ENCODE measurements around the gene SLC25A34.

The SLC25A34 gene

DNA sequence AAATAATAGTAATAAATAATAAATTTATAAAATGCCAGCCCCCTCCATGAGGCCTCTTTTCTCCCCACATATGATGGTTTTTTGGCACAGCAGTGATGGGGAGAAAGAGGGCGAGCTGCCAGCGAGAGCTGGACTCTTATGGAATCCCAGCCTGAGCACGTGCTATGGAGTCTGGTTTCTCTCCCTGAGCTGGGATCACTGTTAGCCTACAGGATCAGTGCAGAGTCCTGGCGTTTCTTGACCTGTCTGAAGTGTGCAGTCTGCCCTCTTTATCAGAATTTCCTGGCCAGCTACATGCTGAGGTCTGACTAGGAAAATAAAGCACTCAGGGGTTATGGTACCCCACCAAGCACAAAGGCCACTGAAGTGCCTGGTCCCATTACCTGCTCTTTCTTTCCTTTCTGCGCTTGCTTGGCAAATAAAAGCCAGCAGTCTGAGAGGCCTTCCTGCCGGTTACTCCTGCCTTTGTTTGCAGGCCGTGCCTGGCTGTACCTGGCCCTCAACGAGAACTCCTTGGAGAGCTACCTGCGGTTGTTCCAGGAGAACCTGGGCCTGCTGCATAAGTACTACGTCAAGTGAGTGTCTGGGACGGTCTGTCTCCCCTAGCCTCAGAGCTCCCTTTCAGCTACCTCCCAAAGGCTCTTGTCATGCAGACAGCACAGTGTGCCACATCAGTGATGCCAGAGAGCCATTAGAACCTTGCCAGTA is 18.5 kb upstream of the SLC25A34 start:
- DNase-seq: no peak

DNA sequence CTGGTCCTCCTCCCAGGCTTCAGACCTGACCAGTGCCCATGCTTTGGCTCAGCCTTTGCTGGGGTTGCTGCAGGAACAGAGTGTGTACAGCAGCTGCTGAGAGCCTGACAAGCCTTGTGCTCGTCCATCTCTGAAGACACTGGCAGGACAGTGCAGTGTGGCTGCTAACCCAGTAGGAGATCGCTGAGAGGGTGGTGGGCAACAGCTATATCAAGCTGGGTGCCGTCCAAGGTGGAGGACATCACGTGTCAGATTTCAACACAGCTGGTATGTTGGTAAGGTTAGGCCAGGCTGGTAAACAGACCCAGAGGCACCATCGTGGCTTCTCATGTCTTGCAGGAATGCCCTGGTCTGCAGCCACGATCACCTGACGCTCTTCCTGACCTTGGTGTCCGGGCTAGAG is 17.9 kb upstream of the SLC25A34 start:
- DNase-seq: no peak

DNA sequence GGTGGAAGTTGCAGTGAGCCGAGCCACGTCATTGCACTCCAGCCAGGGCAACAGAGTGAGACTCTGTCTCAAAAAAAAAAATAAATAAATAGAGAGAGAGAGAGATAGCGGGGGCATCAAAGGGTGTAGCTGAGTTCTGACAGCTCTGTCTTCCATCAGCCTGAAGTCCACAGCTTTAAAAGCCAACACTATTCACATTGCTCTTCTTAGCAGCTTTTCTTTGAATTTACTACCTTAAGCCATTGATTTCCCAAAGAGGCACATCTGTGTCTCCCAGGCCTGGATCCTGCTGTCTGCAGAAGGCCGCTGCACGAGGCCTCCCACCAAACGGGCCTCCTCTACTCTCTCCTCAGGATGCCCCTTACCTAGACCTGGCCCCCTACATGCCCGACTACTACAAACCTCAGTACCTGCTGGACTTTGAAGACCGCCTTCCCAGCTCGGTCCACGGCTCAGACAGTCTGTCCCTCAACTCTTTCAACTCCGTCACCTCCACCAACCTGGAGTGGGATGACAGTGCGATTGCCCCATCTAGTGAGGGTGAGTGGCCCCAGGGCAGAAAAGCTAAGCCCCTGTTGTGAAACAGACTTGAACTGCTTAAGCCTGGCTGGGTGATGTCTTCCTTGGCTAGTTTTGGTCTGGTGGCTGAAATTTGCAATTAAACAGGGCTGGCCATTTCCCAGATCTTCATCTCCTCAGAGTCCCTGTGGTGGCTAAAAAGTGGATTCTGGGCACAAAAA is 16.5 kb upstream of the SLC25A34 start:
- no peak for DNase-seq

DNA sequence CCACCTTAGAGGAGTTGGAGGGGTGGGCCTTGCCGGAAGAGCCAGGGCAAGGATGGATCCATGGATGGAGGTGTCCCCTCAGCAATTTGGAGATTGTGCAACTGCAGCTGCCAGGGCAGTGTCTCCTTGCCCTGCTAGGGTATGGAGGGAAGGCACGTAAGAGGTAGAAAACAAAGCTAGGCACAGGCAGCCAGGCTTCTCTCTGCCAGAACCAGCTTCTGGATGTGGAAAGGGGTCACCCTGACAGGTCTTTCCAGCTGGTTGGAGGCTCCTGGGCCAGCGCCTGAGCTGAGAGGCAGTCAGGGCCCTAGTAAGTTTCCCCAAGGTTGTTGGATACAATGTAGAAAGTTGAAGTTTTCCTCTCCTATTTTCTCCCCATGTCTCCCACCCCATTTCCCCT is 15.2 kb upstream of the SLC25A34 start:
- DNase-seq: no peak

DNA sequence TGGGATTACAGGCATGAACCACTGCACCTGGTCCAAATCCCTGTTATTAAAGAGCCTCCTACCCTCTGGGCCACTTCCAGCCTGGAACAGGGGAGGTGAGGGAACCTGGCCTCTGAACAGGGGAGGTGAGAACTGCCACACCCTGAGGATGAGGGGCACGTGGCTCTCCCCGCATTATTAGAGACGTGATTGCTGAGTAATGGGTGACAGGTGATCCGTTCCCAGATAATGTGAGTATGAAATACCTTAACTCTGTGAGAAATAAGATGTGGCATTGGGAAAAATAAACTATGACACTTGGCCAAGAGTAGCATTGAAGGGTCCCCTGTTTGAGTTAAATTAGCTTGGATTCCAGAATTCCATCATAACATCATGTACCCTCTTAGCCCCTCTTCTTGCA is 13.6 kb upstream of the SLC25A34 start:
- no peak for DNase-seq

DNA sequence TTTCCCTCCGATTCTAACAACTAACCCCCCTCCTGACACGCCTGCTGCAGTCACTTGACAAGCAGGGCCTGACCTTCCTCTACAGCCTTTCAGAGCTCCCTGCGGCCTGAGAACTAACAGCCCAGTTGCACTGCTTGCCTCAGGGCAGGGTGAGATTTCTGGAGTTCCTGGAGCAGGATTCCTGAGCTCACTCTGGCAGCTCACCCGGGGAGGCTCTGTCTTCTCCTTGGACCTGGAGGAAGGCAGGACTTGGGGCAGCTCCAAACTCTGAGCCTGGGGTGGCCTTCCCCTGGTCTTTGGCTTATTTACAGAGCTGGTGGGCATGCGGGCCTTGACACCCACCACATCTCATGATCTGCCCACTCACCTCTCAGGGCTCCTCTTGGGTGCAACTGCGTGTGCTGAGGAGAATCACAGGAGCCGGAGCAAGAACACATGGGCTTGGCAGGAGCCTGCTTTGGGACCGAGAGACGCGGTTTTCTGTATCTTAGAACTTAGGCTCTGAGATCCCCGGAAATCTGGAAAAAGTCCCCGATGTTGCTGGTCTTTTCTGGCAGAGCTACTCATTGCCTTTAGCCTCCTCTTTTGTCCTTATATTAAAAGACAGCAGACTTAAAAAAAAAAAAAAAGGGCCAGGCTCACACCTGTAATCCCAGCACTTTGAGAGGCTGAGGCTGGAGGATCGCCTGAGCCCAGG is 13.1 kb upstream of the SLC25A34 start:
- DNase-seq: no peak

DNA sequence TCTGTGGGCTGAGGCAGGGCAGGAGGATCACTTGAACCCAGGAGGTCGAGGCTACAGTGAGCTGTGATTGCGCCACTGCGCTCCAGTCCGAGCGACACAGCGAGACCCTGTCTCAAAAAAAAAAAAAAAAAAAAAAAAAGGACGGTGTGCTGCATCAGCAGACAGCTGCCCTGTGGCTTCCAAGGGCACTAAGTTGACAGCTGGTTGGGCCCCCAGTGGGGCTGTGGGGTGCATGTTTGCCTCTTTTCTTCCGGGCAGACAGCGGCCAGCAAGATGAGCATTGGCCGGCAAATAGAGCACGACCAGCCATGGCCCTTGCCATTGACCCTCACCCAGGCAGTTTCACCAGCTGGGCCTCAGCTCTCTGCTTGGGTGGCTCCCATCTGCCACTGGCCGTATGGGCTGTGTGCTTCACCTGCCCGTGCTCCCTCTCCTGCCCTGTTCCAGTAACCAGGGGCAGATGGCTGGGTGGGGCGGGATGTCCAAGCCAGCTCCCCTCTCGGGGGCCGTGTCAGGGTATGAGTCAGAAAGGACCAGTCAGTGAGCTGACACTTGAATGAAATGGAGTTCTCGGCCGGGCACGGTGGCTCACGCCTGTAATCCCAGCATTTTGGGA is 12.3 kb upstream of the SLC25A34 start:
- no peak for DNase-seq

DNA sequence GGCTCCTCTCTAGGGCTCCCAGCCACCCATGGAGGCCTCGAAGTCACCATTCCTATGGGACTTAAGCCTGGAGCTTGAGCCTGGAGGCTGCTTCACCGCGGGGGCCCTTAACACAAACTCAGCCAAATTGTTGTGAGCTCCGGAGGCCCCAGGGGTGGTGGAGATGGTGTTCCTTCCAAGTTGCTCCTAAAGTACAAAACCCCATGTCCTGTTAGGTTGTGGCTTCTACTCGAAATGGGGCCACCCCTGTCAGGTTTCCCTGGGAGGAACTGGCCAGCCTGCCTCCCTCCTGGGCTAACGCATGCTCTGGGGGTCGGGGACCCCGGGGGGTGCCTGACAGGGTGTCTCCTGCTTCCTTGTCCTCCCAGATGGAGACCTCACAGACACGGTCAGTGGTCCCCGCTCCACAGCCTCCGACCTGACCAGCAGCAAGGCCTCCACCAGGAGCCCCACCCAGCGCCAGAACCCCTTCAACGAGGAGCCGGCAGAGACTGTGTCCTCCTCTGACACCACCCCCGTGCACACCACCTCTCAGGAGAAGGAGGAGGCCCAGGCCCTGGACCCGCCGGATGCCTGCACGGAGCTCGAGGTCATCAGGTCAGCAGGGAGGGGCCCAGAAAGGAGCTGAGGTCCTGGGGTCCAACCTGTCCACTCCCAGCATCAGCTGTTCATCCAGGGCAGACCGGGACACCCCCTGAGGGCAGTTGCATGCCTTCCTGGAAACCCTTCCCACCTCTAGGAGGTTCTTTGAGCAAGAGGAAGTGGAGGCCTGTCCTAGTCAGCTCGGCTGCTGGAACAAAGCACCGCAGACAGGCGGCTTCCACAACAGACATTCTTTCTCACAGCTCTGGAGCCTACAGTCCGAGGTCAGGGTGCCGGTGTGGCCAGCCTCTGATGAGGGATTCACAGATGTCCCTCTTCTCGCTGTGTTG is 10.8 kb upstream of the SLC25A34 start:
- DNase-seq: no peak

DNA sequence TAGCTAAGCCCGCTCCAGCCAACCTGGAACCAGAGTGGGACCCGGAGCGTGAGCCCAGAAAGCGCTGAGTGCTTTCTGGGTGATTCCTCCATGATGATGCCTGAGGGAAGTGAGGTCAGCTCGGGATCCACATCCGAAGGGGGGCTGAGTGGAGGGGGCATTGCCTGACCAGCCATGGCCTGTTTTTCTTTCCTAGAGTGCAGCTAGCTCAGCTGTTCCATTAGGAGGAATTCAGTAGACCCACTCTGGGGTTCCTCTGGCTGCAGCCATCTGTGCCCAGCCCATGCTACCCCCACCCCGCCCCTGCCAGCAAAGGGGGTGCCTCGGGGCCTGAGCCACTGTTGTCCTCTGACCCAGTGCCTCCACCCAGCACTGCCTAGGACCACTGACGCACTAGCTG is 9.6 kb upstream of the SLC25A34 start:
- DNase-seq: no peak

DNA sequence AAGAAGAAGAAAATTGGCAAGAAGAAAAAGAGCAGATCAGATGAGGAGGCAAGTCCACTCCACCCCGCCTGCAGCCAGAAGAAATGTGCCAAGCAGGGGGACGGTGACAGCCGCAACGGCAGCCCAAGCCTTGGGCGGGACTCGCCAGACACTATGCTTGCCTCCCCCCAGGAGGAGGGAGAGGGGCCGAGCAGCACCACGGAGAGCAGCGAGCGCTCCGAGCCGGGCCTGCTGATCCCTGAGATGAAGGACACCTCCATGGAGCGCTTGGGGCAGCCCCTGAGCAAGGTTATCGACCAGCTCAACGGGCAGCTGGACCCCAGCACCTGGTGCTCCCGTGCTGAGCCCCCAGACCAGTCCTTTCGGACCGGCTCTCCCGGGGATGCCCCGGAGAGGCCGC is 9.0 kb upstream of the SLC25A34 start:
- DNase-seq: no peak

DNA sequence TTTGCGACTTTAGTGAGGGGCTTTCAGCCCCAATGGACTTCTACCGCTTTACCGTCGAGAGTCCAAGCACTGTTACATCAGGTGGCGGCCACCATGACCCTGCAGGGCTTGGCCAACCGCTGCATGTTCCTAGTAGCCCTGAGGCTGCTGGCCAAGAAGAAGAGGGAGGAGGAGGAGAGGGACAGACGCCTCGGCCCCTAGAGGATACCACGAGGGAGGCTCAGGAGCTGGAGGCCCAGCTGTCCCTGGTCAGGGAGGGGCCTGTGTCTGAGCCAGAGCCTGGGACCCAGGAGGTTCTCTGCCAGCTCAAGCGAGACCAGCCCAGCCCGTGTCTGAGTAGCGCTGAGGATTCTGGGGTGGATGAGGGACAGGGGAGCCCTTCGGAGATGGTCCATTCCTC is 8.6 kb upstream of the SLC25A34 start:
- DNase-seq: no peak

DNA sequence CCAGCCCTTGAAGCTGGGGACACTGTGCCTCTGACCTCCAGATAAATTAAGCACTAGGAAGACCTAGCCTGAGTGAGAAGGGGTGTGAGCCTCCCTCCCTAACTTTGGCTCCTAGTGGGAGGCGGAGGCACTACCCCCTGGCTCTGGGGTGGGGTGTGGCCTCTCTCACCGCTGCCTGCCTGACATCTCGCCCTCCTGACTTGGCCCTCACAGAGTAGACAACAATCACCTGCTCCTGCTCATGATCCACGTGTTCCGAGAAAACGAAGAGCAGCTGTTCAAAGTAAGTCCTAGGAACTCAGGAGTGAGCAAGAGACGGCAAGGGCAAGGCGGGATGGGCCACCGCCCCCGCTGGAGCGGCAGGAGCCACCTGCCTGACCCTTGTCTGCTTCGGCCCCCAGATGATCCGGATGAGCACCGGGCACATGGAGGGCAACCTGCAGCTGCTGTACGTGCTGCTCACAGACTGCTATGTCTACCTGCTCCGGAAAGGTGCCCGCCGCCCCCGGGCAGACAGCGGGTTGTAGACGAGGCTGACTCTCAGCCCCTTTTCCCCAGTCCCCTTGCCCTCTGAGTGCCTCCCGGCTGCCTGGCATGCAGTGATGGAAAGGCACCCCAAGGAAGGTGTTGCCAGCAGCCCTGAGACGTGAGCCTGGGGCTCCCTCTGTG is 8.1 kb upstream of the SLC25A34 start:
- DNase-seq: no peak

DNA sequence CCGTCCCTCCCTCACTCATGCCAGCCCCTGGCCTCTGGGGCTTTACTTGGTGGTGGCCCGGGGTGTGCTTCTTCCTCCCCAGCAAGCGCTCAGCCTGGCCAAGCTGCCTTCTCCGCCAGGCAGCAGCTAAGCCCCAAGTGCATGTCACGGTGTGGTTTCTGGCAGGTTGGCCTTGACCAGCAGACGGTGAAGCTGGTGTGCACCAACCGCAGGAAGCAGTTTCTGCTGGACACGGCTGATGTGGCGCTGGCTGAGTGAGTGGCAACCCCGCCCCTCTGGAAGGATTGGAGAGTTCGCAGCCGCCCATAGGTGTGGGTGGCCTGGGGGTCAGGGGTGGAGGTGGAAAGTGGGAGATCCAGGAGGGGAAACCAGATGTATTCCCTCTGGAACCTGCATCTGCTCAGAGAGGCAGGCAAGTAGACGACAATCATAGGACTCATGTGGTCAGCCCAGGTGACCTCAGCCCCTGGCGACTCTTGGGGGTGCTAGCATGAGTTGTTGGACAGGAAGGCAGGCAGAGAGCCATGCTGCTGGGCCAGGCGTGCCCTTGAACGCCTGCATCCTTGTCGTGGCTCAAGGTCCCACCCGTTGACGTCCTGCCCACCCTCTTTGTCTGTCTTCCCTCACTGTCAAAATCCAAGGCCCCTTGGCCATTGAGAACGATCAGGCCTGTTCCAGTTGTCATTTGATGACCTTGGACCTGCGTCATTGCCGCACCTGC is 7.0 kb upstream of the SLC25A34 start:
- no peak for DNase-seq

DNA sequence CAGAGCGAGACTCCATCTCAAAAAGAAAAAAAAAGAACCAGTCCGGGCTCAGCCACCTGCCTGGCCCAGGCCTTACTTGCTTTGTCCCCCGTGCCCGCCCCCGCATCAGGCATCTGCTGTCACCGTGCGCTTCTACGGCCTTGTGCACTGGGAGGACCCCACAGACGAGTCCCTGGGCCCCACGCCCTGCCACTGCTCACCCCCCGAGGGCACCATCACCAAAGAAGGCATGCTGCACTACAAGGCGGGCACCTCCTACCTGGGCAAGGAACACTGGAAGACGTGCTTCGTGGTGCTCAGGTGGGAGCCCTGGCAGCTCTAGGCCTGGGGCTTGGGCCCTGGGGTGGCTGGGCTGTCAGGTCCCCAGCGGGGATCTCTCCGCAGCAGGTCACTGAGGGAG is 5.6 kb upstream of the SLC25A34 start:
- DNase-seq: no peak

DNA sequence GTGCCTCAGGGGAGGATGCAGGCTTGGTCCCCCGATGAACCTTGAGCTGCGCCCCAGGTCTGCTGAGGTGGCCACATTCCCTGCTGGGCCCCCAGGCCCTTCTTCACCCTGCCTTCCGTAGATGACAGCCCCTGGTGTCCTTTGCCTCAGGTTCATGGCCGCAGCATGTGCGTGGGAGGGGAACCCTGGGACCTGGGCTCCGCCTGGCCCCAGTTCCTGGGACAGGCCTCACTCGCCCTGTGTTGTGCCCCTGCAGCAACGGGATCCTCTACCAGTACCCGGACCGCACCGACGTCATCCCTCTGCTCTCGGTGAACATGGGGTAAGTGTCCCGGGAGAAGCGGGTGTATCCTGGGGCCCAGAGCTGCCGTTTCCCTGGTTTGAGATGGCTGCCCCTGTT is 5.1 kb upstream of the SLC25A34 start:
- no peak for DNase-seq

DNA sequence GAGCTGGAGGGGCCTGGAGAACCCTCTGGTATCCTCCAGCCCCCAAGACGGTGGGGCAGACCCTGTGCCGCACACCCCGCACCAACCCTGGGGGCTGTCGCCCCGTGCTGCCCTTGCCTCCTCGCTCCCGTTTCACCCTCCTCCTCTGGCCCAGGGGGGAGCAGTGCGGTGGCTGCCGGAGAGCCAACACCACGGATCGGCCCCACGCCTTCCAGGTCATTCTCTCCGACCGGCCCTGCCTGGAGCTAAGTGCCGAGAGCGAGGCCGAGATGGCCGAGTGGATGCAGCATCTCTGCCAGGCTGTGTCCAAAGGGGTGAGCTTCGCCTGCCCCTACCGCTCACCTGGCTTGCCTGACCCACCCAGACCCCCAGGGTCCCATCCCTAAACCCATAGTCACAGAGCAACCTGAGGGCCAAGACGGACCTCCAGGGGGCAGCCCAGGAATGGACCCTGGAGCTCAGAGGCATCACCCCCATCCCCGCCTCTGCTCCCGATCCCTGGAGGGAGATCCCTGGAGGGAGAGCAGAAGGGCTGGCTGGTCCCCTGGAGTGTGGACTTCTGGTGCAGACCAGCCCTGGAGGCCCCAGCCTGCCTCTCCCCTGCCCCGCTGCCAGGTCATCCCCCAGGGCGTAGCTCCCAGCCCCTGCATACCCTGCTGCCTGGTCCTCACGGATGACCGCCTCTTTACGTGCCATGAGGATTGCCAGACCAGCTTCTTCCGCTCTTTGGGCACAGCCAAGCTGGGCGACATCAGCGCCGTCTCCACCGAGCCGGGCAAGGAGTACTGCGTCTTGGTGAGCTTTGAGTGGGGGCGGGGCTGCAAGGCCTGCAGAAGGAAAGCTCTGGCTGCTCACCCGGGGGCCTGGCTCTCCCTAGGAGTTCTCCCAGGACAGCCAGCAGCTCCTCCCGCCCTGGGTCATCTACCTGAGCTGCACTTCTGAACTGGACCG is 4.0 kb upstream of the SLC25A34 start:
- DNase-seq: no peak

DNA sequence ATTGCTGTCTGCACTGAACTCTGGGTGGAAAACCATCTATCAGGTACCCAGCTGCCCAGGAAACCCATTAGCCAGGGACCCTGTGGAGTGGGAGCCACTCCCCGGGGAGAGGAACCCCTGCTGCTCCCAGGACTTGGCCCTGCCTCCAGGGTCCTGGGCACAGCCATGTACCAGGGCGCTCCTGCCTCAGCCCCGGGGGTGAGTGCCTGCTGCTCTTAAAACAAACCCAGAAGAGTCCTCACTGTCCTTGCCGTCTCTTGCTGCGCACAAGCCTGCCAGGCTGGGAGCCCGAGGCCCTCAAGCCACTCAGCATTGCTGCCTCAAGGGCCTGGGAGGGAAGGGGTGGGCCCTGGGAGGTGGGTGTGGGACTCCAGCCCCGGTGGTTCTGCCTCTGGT is 3.4 kb upstream of the SLC25A34 start:
- DNase-seq: no peak

DNA sequence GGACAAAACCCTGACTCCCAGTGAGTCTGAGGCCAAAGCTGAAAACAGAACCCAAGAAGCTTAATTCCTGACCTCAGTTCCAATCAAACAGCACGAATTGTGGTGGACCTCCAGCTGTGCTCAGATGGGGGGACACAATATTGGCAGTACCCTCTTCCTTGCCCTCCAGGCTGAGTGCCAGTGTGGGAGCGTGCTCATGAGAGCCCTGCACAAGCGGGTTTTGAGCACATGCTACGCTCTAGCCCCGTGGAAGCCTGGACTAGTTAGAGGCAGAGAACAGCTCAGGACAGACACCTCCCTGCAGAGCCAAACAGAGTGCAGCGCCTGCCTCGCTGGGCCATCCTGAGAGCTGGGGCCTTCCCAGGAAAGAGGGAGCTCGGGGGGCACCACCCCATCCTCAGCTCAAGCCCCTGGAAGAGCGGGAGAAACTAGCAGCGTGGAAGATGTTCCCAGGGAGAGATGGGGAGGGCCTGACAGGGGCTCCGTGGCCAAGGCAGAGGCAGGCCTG is 2.8 kb upstream of the SLC25A34 start:
- DNase-seq: no peak

DNA sequence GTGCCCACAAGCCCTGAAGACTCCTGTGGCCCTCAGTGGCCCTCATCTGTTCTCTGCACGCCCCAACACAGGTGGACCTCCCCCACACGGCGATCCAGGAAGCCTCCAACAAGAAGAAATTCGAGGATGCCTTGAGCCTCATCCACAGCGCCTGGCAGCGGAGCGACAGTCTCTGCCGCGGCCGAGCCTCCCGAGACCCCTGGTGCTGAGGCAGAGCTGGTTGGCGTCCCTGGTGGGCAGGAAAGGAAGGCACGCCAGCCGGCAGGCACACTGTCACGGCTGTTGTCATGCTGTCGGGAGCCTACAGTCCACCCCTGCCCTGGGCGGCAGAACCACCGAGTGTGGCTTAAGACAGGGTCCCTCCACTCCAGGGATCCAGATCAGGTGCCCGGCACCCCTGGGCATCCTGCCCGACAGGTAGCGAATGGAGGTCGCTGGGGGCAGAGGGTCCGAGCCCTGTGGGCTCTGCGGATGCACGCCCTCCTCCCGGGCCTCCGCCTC is 2.3 kb upstream of the SLC25A34 start:
- DNase-seq: no peak

DNA sequence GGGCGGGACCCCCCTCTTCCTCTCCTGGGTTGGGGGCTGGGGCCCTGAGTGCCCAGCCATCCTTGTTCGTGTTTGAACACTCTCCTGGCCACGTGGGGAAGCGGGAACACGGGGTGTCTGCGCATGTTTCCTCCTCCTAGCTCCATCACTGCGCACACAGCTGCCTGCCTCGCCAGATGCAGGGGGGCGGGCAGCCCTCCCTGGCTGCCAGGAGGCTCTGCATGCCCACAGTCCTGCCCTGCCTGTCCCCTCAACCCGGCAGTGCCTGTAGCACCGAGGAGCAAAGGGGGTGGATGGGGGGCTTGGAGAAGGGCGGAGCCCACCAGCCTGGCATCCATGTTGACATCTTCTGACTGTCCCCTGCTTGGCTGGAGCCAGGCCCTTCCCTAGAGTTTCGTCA is 1.8 kb upstream of the SLC25A34 start:
- DNase-seq: no peak

All from activated gamma-delta T cell treated with Interleukin-2 at 50 U/mL for 16 hours (primary cell).